Stromal cell of bone marrow (primary cell): ENCODE data around the gene SLC9A4.

Experiments used
- DNase-seq: peaks from one replicate; pipeline ENCODE4 v3.0.0-alpha.2; 2012; ENCODE audit warnings: low read depth

SLC9A4 gene

GRCh38 chr2:102473020-102473419, at the start of gene SLC9A4:
Gene SLC9A4, plus strand, starts transcription at chr2:102473226. Its CDS starts 534 bp downstream, at chr2:102473760.
- no peak for DNase-seq

- no peak for DNase-seq
Measured at GRCh38 chr2:102423368-102423767, 49.7 kb upstream of the SLC9A4 start.

- no peak for DNase-seq
Measured at GRCh38 chr2:102424754-102425153, 48.3 kb upstream of the SLC9A4 start.

- no peak for DNase-seq
Measured at GRCh38 chr2:102425441-102426132, 47.4 kb upstream of the SLC9A4 start.

GRCh38 chr2:102427249-102427648, 45.8 kb upstream of the SLC9A4 start:
- no peak for DNase-seq

GRCh38 chr2:102428573-102428972, 44.5 kb upstream of the SLC9A4 start:
- DNase-seq = no peak

GRCh38 chr2:102432386-102432785, 40.6 kb upstream of the SLC9A4 start:
- no peak for DNase-seq

GRCh38 chr2:102433973-102434654, 38.9 kb upstream of the SLC9A4 start:
- no peak for DNase-seq

- DNase-seq = no peak
Measured at GRCh38 chr2:102434655-102435381, 38.2 kb upstream of the SLC9A4 start.

GRCh38 chr2:102435741-102436140, 37.3 kb upstream of the SLC9A4 start:
- no peak for DNase-seq

GRCh38 chr2:102436323-102436722, 36.7 kb upstream of the SLC9A4 start:
- no peak for DNase-seq

- no peak for DNase-seq
Measured at GRCh38 chr2:102437122-102437521, 35.9 kb upstream of the SLC9A4 start.

GRCh38 chr2:102438111-102438510, 34.9 kb upstream of the SLC9A4 start:
- no peak for DNase-seq

- no peak for DNase-seq
Measured at GRCh38 chr2:102438578-102438977, 34.4 kb upstream of the SLC9A4 start.

- DNase-seq = peak; percentile 29
Measured at GRCh38 chr2:102439065-102439695, 33.8 kb upstream of the SLC9A4 start.

GRCh38 chr2:102442967-102443828, 29.8 kb upstream of the SLC9A4 start:
- DNase-seq = no peak

GRCh38 chr2:102444233-102444632, 28.8 kb upstream of the SLC9A4 start:
- DNase-seq = no peak

GRCh38 chr2:102446936-102447335, 26.1 kb upstream of the SLC9A4 start:
- no peak for DNase-seq

- DNase-seq = peak; percentile 20
Measured at GRCh38 chr2:102449370-102449974, 23.6 kb upstream of the SLC9A4 start.

- DNase-seq = no peak
Measured at GRCh38 chr2:102451968-102452367, 21.1 kb upstream of the SLC9A4 start.

GRCh38 chr2:102453501-102453900, 19.5 kb upstream of the SLC9A4 start:
- DNase-seq = no peak
